ENCODE data around the gene SCAF4.

DNA sequence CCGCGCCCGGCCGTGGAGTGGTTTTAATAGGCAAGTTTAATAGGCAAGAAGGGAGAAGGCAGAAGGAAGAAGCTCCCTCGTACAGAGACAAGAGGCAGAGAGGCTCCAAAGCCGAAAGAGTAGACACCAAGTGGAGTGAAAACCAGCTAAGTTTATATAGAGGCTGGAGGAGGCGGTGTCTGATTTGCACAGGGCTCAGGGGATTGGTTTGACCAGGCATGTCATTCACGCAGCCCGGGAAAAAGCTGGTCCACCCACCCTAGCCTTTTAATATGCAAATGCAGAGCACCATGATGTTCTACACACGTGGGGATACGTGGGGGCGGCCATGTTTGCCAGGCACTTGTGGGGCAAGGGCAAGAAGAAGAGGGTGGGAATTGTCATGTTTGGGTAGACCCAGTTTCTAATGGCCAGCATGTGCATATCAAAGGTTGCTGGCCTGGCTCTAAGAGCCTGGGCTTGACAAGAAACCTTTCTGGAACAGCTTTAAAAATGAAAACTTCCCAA lies 90.4 kb downstream of the SCAF4 start:
- TF ChIP-seq, protein P1, sequence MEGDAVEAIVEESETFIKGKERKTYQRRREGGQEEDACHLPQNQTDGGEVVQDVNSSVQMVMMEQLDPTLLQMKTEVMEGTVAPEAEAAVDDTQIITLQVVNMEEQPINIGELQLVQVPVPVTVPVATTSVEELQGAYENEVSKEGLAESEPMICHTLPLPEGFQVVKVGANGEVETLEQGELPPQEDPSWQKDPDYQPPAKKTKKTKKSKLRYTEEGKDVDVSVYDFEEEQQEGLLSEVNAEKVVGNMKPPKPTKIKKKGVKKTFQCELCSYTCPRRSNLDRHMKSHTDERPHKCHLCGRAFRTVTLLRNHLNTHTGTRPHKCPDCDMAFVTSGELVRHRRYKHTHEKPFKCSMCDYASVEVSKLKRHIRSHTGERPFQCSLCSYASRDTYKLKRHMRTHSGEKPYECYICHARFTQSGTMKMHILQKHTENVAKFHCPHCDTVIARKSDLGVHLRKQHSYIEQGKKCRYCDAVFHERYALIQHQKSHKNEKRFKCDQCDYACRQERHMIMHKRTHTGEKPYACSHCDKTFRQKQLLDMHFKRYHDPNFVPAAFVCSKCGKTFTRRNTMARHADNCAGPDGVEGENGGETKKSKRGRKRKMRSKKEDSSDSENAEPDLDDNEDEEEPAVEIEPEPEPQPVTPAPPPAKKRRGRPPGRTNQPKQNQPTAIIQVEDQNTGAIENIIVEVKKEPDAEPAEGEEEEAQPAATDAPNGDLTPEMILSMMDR (IDR thresholded peaks at IDR 0.05) = no peak
- TF ChIP-seq EZH2 (IDR thresholded peaks at IDR 0.05; ENCODE audit: borderline replicate concordance, insufficient read depth, low read depth, low read length, poor library complexity, severe bottlenecking) = no peak
